Peyer's patch (tissue), 4 donors: Measurements from ENCODE around the gene ADGB.
"Not testable (repeated sequence)": the region's sequence is repeated elsewhere in the genome, so short reads cannot be mapped to it uniquely, and the experiment has no call there.

ENCODE experiments used
- CTCF ChIP-seq, 6 experiments: fragments of 450-650 bp in 4 of 6; fragments of 200-600 bp in 2 of 6; sonication (generic) in 1 of 6; IDR thresholded peaks; one replicate each; pipeline ENCODE4 v1.5.1; 2017 to 2019; ENCODE audit warnings: antibody characterized with exemption in 6 of 6, mild to moderate bottlenecking in 3 of 6, moderate library complexity in 1 of 6
- POLR2A ChIP-seq, 2 donors: fragments of 450-650 bp; IDR thresholded peaks; one replicate each; pipeline ENCODE4 v1.5.1; 2017; ENCODE audit warnings: antibody characterized with exemption in 2 of 2, mild to moderate bottlenecking in 2 of 2, moderate library complexity in 2 of 2

- not testable (repeated sequence) for TF ChIP-seq POLR2A, CTCF (IDR thresholded peaks at IDR 0.05)
These were observed 214.1 kb downstream of the ADGB start for GRCh38 chr6:146812811-146813321.
